Ishikawa (cell line): ENCODE measurements around the gene RBM42.

Source experiments
- CEBPB ChIP-seq: IDR thresholded peaks from 2 replicates; pipeline ENCODE4 v1.6.1; 2012
- CREB1 ChIP-seq: IDR thresholded peaks from 2 replicates; pipeline ENCODE4 v1.6.1; 2012; ENCODE audit warnings: low read depth
- EGR1 ChIP-seq: IDR thresholded peaks from 2 replicates; pipeline ENCODE4 v1.6.1; 2012
- EP300 ChIP-seq: IDR thresholded peaks from 2 replicates; pipeline ENCODE4 v1.6.1; 2012; ENCODE audit warnings: borderline replicate concordance
- FOXM1 ChIP-seq: IDR thresholded peaks from 2 replicates; pipeline ENCODE4 v1.6.1; 2012; ENCODE audit warnings: low read depth, borderline replicate concordance
- NFIC ChIP-seq: IDR thresholded peaks from 2 replicates; pipeline ENCODE4 v1.6.1; 2012
- RAD21 ChIP-seq: IDR thresholded peaks from 2 replicates; pipeline ENCODE4 v1.6.1; 2012; ENCODE audit warnings: low read depth
- TAF1 ChIP-seq: IDR thresholded peaks from 2 replicates; pipeline ENCODE4 v1.6.1; 2012; ENCODE audit warnings: low read depth, mild to moderate bottlenecking
- TCF12 ChIP-seq: IDR thresholded peaks from 2 replicates; pipeline ENCODE4 v1.6.1; 2012; ENCODE audit warnings: low read depth
- TEAD4 ChIP-seq: IDR thresholded peaks from 2 replicates; pipeline ENCODE4 v1.6.1; 2012
- YY1 ChIP-seq: IDR thresholded peaks from 2 replicates; pipeline ENCODE4 v1.6.1; 2012; ENCODE audit warnings: low read depth
- ZBTB7A ChIP-seq: IDR thresholded peaks from 2 replicates; pipeline ENCODE4 v1.6.1; 2012; ENCODE audit warnings: low read depth
- TF ChIP-seq, protein P1 (sequence below): IDR thresholded peaks from 2 replicates; pipeline ENCODE4 v1.6.1; 2012
- TF ChIP-seq, protein P2 (sequence below): IDR thresholded peaks from 2 replicates; pipeline ENCODE4 v1.6.1; 2012; ENCODE audit warnings: low read depth, mild to moderate bottlenecking
- TF ChIP-seq, protein P3 (sequence below): IDR thresholded peaks from 2 replicates; pipeline ENCODE4 v1.6.1; 2012

Gene RBM42

DNA sequence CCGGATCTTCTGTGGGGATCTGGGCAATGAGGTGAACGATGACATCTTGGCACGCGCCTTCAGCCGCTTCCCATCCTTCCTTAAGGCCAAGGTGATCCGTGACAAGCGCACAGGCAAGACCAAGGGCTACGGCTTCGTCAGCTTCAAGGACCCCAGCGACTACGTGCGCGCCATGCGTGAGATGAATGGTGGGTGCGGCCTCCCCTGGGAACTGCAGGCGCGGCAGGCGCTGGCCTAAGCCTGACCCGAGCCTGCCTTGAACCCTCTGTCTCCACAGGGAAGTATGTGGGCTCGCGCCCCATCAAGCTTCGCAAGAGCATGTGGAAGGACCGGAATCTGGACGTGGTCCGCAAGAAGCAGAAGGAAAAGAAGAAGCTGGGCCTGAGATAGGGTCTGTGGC is 8.3 kb downstream of the RBM42 start:
- TF ChIP-seq NFIC = no peak
- TF ChIP-seq, protein P1, sequence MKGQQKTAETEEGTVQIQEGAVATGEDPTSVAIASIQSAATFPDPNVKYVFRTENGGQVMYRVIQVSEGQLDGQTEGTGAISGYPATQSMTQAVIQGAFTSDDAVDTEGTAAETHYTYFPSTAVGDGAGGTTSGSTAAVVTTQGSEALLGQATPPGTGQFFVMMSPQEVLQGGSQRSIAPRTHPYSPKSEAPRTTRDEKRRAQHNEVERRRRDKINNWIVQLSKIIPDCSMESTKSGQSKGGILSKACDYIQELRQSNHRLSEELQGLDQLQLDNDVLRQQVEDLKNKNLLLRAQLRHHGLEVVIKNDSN = no peak
- no peak for TF ChIP-seq EGR1
- TF ChIP-seq EP300 = no peak
- TF ChIP-seq, protein P2, sequence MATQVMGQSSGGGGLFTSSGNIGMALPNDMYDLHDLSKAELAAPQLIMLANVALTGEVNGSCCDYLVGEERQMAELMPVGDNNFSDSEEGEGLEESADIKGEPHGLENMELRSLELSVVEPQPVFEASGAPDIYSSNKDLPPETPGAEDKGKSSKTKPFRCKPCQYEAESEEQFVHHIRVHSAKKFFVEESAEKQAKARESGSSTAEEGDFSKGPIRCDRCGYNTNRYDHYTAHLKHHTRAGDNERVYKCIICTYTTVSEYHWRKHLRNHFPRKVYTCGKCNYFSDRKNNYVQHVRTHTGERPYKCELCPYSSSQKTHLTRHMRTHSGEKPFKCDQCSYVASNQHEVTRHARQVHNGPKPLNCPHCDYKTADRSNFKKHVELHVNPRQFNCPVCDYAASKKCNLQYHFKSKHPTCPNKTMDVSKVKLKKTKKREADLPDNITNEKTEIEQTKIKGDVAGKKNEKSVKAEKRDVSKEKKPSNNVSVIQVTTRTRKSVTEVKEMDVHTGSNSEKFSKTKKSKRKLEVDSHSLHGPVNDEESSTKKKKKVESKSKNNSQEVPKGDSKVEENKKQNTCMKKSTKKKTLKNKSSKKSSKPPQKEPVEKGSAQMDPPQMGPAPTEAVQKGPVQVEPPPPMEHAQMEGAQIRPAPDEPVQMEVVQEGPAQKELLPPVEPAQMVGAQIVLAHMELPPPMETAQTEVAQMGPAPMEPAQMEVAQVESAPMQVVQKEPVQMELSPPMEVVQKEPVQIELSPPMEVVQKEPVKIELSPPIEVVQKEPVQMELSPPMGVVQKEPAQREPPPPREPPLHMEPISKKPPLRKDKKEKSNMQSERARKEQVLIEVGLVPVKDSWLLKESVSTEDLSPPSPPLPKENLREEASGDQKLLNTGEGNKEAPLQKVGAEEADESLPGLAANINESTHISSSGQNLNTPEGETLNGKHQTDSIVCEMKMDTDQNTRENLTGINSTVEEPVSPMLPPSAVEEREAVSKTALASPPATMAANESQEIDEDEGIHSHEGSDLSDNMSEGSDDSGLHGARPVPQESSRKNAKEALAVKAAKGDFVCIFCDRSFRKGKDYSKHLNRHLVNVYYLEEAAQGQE = no peak
- TF ChIP-seq TCF12 = no peak
- TF ChIP-seq YY1 = no peak
- no peak for TF ChIP-seq CEBPB
- TF ChIP-seq CREB1 = no peak

DNA sequence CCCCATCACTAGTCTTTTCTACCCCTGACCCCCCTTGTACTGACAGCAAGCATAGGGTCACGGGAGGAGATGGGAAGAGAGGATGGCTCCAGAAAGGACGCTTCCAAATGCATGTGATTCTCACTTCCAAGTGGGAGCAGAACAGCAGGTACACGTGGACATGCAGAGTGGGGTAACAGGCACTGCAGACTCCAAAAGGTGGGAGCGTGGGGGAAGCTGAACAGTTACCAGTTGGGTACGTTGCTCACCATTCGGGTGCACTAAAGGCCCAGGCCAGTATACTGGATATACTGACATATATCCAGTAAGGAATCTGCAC is 10.4 kb downstream of the RBM42 start:
- TF ChIP-seq ZBTB7A = no peak
- TF ChIP-seq FOXM1 = no peak

DNA sequence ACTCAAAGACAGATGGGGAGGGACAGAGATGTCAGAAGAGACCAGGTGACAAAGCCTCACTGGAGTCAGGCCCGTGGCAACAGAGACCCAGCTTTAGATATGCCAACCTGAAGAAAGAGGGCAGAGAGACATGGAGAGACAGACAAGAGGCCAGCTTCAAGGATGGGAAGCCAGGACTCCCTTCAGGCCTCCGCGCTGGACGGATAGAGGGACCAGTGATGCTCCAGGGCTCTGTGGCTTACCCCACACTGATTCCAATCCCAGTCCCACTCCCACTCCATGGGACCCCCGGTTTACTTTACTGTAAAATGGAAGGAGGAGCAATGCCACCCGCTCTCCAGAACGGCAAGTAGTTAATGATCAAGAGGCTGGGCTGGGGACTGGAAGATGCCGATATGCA is 11.0 kb downstream of the RBM42 start:
- TF ChIP-seq, protein P3, sequence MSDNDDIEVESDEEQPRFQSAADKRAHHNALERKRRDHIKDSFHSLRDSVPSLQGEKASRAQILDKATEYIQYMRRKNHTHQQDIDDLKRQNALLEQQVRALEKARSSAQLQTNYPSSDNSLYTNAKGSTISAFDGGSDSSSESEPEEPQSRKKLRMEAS = no peak
- TF ChIP-seq FOXM1 = no peak
- TF ChIP-seq YY1 = no peak
- no peak for TF ChIP-seq CEBPB
- TF ChIP-seq TEAD4 = no peak
- TF ChIP-seq TCF12 = no peak
- no peak for TF ChIP-seq EP300
- no peak for TF ChIP-seq RAD21
- TF ChIP-seq, protein P1 = no peak
- TF ChIP-seq, protein P2 = no peak
- TF ChIP-seq TAF1 = no peak

DNA sequence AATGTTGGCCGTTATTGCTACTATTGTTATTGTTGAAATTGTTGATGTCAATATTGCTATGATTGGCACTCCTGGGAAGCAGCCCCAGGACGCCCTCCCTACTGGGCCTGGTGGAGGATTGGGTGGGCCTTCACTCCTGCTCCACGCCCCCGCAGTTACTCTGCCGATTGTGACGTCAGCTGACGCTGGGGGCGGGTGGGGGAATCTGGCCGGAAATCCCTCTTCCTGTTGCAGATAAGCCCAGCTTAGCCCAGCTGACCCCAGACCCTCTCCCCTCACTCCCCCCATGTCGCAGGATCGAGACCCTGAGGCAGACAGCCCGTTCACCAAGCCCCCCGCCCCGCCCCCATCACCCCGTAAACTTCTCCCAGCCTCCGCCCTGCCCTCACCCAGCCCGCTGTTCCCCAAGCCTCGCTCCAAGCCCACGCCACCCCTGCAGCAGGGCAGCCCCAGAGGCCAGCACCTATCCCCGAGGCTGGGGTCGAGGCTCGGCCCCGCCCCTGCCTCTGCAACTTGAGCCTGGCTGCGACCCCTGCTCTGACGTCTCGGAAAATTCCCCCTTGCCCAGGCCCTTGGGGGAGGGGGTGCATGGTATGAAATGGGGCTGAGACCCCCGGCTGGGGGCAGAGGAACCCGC is 12.8 kb downstream of the RBM42 start, which contains the start of gene ETV2:
TSS of gene ETV2 (plus strand) at position 231 of the 637 bp plus-strand sequence. CDS start 716 bp downstream, outside the sequence.
- TF ChIP-seq, protein P3 = no peak
- TF ChIP-seq YY1 = no peak
- TF ChIP-seq CREB1 = no peak
- no peak for TF ChIP-seq TAF1
- no peak for TF ChIP-seq RAD21
- TF ChIP-seq, protein P1 = no peak
- TF ChIP-seq EGR1 = no peak
- no peak for TF ChIP-seq ZBTB7A
- TF ChIP-seq, protein P2 = no peak
- no peak for TF ChIP-seq FOXM1
- TF ChIP-seq CEBPB = no peak
- TF ChIP-seq NFIC = no peak
- TF ChIP-seq TEAD4 = no peak
- no peak for TF ChIP-seq TCF12
- no peak for TF ChIP-seq EP300
